ENCODE results near the gene WDR20. TPM values are rescaled to one million over a fixed set of nuclear protein-coding genes. Genes with fewer than 3 reads are reported as not detected.

Gene WDR20
- total and polyA plus RNA-seq, 2 experiments from 2014 or later: 15.1 to 24.9 TPM

DNA sequence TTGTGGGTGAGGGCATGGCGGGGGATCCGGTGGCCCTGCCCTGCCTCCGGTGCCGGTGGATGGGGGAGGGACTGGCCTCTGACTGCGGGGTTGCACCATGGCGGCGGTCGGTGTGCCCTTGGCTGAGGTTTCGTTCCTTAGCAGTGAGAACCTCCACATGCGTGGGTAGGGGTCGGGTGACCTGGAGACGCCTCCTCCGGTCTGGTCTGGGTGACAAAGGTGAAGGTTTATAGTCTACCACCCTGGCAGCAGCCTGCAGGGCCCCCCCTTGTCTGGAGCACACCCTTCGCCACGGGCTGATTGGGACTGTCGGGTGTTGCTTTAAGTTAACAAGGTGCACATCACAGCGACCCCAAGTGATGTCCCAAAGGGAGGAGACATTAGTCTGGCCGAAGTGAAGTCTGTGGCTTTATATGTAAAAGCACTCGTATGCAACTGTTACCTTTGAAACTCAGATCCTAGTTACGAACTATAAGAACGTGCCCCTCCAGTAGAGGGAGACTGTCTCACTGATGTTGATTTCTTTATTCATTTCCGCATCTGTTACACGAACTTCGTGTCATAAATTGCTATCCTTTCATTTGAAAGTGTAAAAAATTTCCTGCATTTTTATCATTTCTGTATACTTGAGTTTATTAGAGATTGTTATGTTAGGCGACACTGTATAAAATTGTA is 74.4 kb downstream of the WDR20 start:
- H2AFZ ChIP-seq: no peak overlapping the region
- in situ Hi-C loops (cut with MboI): no loop called here
- H3F3A ChIP-seq (ENCODE audit: insufficient read depth): peaks cover 23% of the 10 kb centered on the region
- no peak overlapping the region for H3K4me3 ChIP-seq
- no peak overlapping the region for H3K4me2 ChIP-seq (ENCODE audit: unreplicated experiment)
- peaks cover 17% of the 10 kb centered on the region for H3K36me3 ChIP-seq (ENCODE audit: low read depth)
- H3K79me2 ChIP-seq (ENCODE audit: insufficient read depth): peaks cover 92% of the 10 kb centered on the region
- H3K27me3 ChIP-seq (replicated peaks; ENCODE audit: insufficient read depth): no peaks in the 10 kb centered on the region
- no peak for DNase-seq
- no peaks in the 10 kb centered on the region for H3K9me2 ChIP-seq (ENCODE audit: insufficient read depth)
- TF ChIP-seq EZH2 (IDR thresholded peaks at IDR 0.05; ENCODE audit: insufficient read depth, poor library complexity, severe bottlenecking) (no peak), EZH2phosphoT487 (IDR thresholded peaks at IDR 0.05; ENCODE audit: insufficient read depth, low read depth) (no peak)
- H3K27ac ChIP-seq: peak overlapping the region; percentile 54
- 95 to 96% methylated on average over 16 to 25 of the region's 25 CpGs for WGBS, 2 experiments (ENCODE audit: low coverage in 1 of 2, low lambda C conversion rate in 2 of 2, missing lambda C conversion rate in 2 of 2)
- no peaks in the 10 kb centered on the region for H3K9me3 ChIP-seq (ENCODE audit: low read depth)
- peak overlapping the region; percentile 56; the same call in 1 of the 2 replicates for H3K9ac ChIP-seq
- H3K4me1 ChIP-seq (ENCODE audit: insufficient read depth): peaks cover 15% of the 10 kb centered on the region
- no peaks in the 10 kb centered on the region for H4K20me1 ChIP-seq (ENCODE audit: insufficient read depth)

DNA sequence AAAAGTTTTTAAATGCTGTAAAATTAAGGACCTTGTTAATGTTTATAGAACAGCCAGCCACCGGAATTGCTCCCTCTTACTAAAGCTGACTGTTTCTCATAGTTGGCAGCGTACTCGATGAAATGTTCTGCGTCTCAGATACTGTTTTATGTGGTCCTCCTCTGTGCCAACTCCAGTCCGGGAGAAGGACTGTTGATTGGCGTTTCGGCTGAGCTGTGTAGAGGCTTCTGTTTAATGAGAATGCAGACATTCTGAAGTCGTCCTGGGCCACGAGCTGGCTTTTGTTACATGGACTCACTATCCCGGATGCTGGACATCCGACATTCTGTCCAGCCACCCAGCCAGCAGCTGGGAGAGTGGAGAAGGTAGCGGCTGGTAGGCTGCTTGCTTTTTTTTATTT is 75.4 kb downstream of the WDR20 start:
- no peaks in the 10 kb centered on the region for H3K9me3 ChIP-seq (ENCODE audit: low read depth)
- no peaks in the 10 kb centered on the region for H4K20me1 ChIP-seq (ENCODE audit: insufficient read depth)
- TF ChIP-seq EZH2 (IDR thresholded peaks at IDR 0.05; ENCODE audit: insufficient read depth, poor library complexity, severe bottlenecking): no peak
- no peak for TF ChIP-seq EZH2phosphoT487 (IDR thresholded peaks at IDR 0.05; ENCODE audit: insufficient read depth, low read depth)
- peaks cover 23% of the 10 kb centered on the region for H3F3A ChIP-seq (ENCODE audit: insufficient read depth)
- peaks cover 93% of the 10 kb centered on the region for H3K79me2 ChIP-seq (ENCODE audit: insufficient read depth)
- WGBS, 2 experiments (ENCODE audit: low coverage in 1 of 2, low lambda C conversion rate in 2 of 2, missing lambda C conversion rate in 2 of 2): 30 to 33% methylated on average over 12 of the region's 12 CpGs
- no peaks in the 10 kb centered on the region for H3K9me2 ChIP-seq (ENCODE audit: insufficient read depth)
- H2AFZ ChIP-seq: no peak overlapping the region
- H3K36me3 ChIP-seq (ENCODE audit: low read depth): peaks cover 8% of the 10 kb centered on the region; the same call in 1 of the 2 replicates
- in situ Hi-C loops (cut with MboI): no loop called here
- peak overlapping the region; percentile 56 for H3K9ac ChIP-seq
- peaks cover 15% of the 10 kb centered on the region for H3K4me1 ChIP-seq (ENCODE audit: insufficient read depth)
- no peaks in the 10 kb centered on the region for H3K27me3 ChIP-seq (replicated peaks; ENCODE audit: insufficient read depth)
- peak overlapping the region; percentile 34 for H3K4me2 ChIP-seq (ENCODE audit: unreplicated experiment)
- 0 out of 2 replicates have a peak overlapping the region, but pooled peaks have one; percentile 8 for H3K4me3 ChIP-seq
- H3K27ac ChIP-seq: peak overlapping the region; percentile 54
- DNase-seq: peak; percentile 88

DNA sequence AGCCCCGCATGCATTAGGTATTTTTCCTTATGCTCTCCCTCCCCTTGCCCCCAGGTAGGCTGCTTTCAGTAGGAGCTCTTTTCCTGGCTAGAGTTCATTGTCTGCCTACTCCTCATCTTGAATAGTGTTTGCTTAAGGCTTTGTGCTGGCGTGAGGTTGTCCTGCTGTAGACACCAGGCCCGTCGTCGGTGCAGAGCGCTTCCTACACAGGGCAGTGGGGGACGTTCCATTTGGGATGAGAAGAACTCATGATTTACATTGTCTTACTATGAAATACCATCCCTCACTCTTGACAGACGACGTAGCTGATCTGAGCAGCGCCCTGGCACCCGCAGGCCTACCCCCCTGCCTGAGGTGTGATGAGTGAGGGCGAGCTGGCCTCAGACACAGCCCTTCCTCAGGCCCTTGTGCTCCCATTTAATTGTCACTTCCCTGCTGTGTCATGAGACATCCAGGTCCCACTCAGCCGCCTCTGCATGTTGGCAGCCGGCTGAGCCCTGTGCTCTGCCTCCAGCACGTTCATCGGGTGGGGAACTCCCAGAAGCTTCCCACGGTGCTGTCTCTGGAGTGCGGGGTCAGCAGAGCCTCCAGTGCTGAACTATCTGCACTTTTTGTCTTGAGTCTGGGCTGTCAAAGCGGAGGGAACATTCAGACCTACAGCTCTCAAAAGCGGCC is 76.0 kb downstream of the WDR20 start:
- H3K4me3 ChIP-seq: no peak overlapping the region
- H2AFZ ChIP-seq: no peak overlapping the region
- DNase-seq: peak; percentile 15
- peaks cover 16% of the 10 kb centered on the region for H3K4me1 ChIP-seq (ENCODE audit: insufficient read depth)
- H4K20me1 ChIP-seq (ENCODE audit: insufficient read depth): no peaks in the 10 kb centered on the region
- TF ChIP-seq EZH2 (IDR thresholded peaks at IDR 0.05; ENCODE audit: insufficient read depth, poor library complexity, severe bottlenecking): no peak
- TF ChIP-seq EZH2phosphoT487 (IDR thresholded peaks at IDR 0.05; ENCODE audit: insufficient read depth, low read depth): no peak
- H3K36me3 ChIP-seq (ENCODE audit: low read depth): 0 out of 2 replicates have a peak, but pooled peaks cover 7% of the 10 kb centered on the region
- H3K27ac ChIP-seq: peak overlapping the region; percentile 54; the same call in 1 of the 2 replicates
- peaks cover 91% of the 10 kb centered on the region for H3K79me2 ChIP-seq (ENCODE audit: insufficient read depth)
- H3K9ac ChIP-seq: no peak overlapping the region
- no peaks in the 10 kb centered on the region for H3K27me3 ChIP-seq (replicated peaks; ENCODE audit: insufficient read depth)
- no peaks in the 10 kb centered on the region for H3K9me2 ChIP-seq (ENCODE audit: insufficient read depth)
- peaks cover 23% of the 10 kb centered on the region for H3F3A ChIP-seq (ENCODE audit: insufficient read depth)
- H3K9me3 ChIP-seq (ENCODE audit: low read depth): no peaks in the 10 kb centered on the region
- in situ Hi-C loops (cut with MboI): no loop called here
- no peak overlapping the region for H3K4me2 ChIP-seq (ENCODE audit: unreplicated experiment)
- WGBS, 2 experiments (ENCODE audit: low coverage in 1 of 2, low lambda C conversion rate in 2 of 2, missing lambda C conversion rate in 2 of 2): 92 to 93% methylated on average over 20 of the region's 20 CpGs

DNA sequence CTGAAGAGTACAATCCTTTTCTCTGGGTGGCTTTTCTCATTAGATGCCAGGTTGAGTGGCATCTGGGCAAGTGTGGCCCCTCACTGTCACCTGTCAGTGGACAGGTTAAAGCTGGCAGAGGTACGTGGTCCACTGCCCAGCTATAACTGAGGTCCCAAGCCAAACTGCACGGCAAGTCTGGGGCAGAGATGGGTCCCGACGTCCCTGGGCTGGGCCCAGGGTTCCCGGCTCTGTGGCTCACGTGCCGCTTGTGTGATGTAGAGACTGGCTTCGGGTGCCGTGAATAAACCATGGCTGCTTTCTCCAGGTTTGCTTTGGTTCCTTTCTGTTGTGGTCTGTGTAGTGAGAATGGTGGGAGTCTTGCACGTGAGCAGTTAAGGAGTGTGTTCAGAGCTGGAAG is 77.7 kb downstream of the WDR20 start:
- H3K36me3 ChIP-seq (ENCODE audit: low read depth): no peaks in the 10 kb centered on the region
- H3K9me3 ChIP-seq (ENCODE audit: low read depth): no peaks in the 10 kb centered on the region
- H3K79me2 ChIP-seq (ENCODE audit: insufficient read depth): peaks cover 74% of the 10 kb centered on the region
- no peak overlapping the region for H3K27ac ChIP-seq
- H2AFZ ChIP-seq: no peak overlapping the region
- in situ Hi-C loops (cut with MboI): no loop called here
- no peak for DNase-seq
- H3K4me1 ChIP-seq (ENCODE audit: insufficient read depth): peaks cover 25% of the 10 kb centered on the region
- WGBS, 2 experiments (ENCODE audit: low coverage in 1 of 2, low lambda C conversion rate in 2 of 2, missing lambda C conversion rate in 2 of 2): 97 to 98% methylated on average over 9 to 10 of the region's 10 CpGs
- no peak overlapping the region for H3K9ac ChIP-seq
- TF ChIP-seq EZH2phosphoT487 (IDR thresholded peaks at IDR 0.05; ENCODE audit: insufficient read depth, low read depth) (no peak), EZH2 (IDR thresholded peaks at IDR 0.05; ENCODE audit: insufficient read depth, poor library complexity, severe bottlenecking) (no peak)
- no peaks in the 10 kb centered on the region for H4K20me1 ChIP-seq (ENCODE audit: insufficient read depth)
- H3F3A ChIP-seq (ENCODE audit: insufficient read depth): peaks cover 23% of the 10 kb centered on the region
- no peaks in the 10 kb centered on the region for H3K27me3 ChIP-seq (replicated peaks; ENCODE audit: insufficient read depth)
- H3K4me2 ChIP-seq (ENCODE audit: unreplicated experiment): no peak overlapping the region
- H3K4me3 ChIP-seq: no peak overlapping the region
- H3K9me2 ChIP-seq (ENCODE audit: insufficient read depth): no peaks in the 10 kb centered on the region

All from GM23248 (cell line).